Ishikawa (cell line): ENCODE results near the gene AP1M2.

Experiments used
- CEBPB ChIP-seq: IDR thresholded peaks from 2 replicates; pipeline ENCODE4 v1.6.1; 2012
- CREB1 ChIP-seq: IDR thresholded peaks from 2 replicates; pipeline ENCODE4 v1.6.1; 2012; ENCODE audit warnings: low read depth
- EGR1 ChIP-seq: IDR thresholded peaks from 2 replicates; pipeline ENCODE4 v1.6.1; 2012
- EP300 ChIP-seq: IDR thresholded peaks from 2 replicates; pipeline ENCODE4 v1.6.1; 2012; ENCODE audit warnings: borderline replicate concordance
- MAX ChIP-seq: IDR thresholded peaks from 2 replicates; pipeline ENCODE4 v1.6.1; 2012
- NFIC ChIP-seq: IDR thresholded peaks from 2 replicates; pipeline ENCODE4 v1.6.1; 2012
- RAD21 ChIP-seq: IDR thresholded peaks from 2 replicates; pipeline ENCODE4 v1.6.1; 2012; ENCODE audit warnings: low read depth
- REST ChIP-seq: IDR thresholded peaks from 2 replicates; pipeline ENCODE4 v1.6.1; 2012; ENCODE audit warnings: low read depth, mild to moderate bottlenecking
- TAF1 ChIP-seq: IDR thresholded peaks from 2 replicates; pipeline ENCODE4 v1.6.1; 2012; ENCODE audit warnings: low read depth, mild to moderate bottlenecking
- YY1 ChIP-seq: IDR thresholded peaks from 2 replicates; pipeline ENCODE4 v1.6.1; 2012; ENCODE audit warnings: low read depth

- TF ChIP-seq EP300 (no peak), TAF1 (no peak), EGR1 (no peak), NFIC (no peak), REST (no peak), CEBPB (no peak), RAD21 (no peak), MAX (no peak), YY1 (no peak), CREB1 (no peak)
Observed at GRCh38 chr19:10555610-10555973, 31.5 kb downstream of the AP1M2 start.
